Spleen (tissue), 11 donors: ENCODE data around the gene SEC61B. TPM values are rescaled to one million over a fixed set of nuclear protein-coding genes. Genes with fewer than 3 reads are reported as not detected.

ENCODE experiments used
- DNase-seq: peaks from one replicate; pipeline ENCODE4 v3.0.0-alpha.2; 2020
- H3K27ac ChIP-seq, 8 donors: fragments of 200-600 bp; sonication (generic) in 7 of 8; 1 replicate in 4 of 8; 2 replicates in 4 of 8; pipeline versions ENCODE4 v1.5.0 to v1.8.0; 2016 to 2021; ENCODE audit warnings: inconsistent platforms in 4 of 8, mild to moderate bottlenecking in 4 of 8, moderate library complexity in 1 of 8
- H3K27me3 ChIP-seq, 7 donors: fragments of 200-600 bp; sonication (generic) in 6 of 7; replicated peaks in 1 of 7; 1 replicate in 4 of 7; 2 replicates in 3 of 7; pipeline versions ENCODE4 v1.5.0 to v1.8.0; 2016 to 2021; ENCODE audit warnings: inconsistent platforms in 3 of 7, mild to moderate bottlenecking in 1 of 7
- H3K36me3 ChIP-seq, 6 donors: fragments of 200-600 bp; sonication (generic) in 5 of 6; 1 replicate in 4 of 6; 2 replicates in 2 of 6; pipeline versions ENCODE4 v1.5.0 to v1.8.0; 2016 to 2021; ENCODE audit warnings: inconsistent platforms in 2 of 6
- H3K4me1 ChIP-seq, 6 donors: fragments of 200-600 bp; sonication (generic) in 5 of 6; 1 replicate in 3 of 6; 2 replicates in 3 of 6; pipeline versions ENCODE4 v1.5.0 to v1.8.0; 2016 to 2021; ENCODE audit warnings: inconsistent platforms in 3 of 6
- H3K4me3 ChIP-seq, 8 donors: fragments of 200-600 bp; sonication (generic) in 7 of 8; 1 replicate in 4 of 8; 2 replicates in 4 of 8; pipeline versions ENCODE4 v1.5.0 to v1.8.0; 2016 to 2021; ENCODE audit warnings: inconsistent platforms in 4 of 8, mild to moderate bottlenecking in 4 of 8, moderate library complexity in 2 of 8
- H3K9me3 ChIP-seq, 8 donors: fragments of 200-600 bp; sonication (generic) in 7 of 8; 1 replicate in 4 of 8; 2 replicates in 4 of 8; pipeline versions ENCODE4 v1.5.0 to v1.8.0; 2016 to 2021; ENCODE audit warnings: inconsistent platforms in 4 of 8
- CTCF ChIP-seq, 11 experiments: fragments of 200-600 bp in 7 of 11; fragments of 450-650 bp in 4 of 11; sonication (generic) in 4 of 11; IDR thresholded peaks in 8 of 11; conservative IDR thresholded peaks in 3 of 11; 1 replicate in 7 of 11; 2 replicates in 4 of 11; pipeline versions ENCODE4 v1.4.0 to v1.8.0; 2016 to 2021; ENCODE audit warnings: antibody characterized with exemption in 11 of 11, inconsistent platforms in 4 of 11, mild to moderate bottlenecking in 1 of 11
- POLR2A ChIP-seq, 3 donors: fragments of 450-650 bp; IDR thresholded peaks; one replicate each; pipeline ENCODE4 v1.5.1; 2017; ENCODE audit warnings: antibody characterized with exemption in 3 of 3, mild to moderate bottlenecking in 1 of 3
- POLR2AphosphoS5 ChIP-seq, 3 donors: sonication (generic); formaldehyde crosslinking; IDR thresholded peaks; one replicate each; pipeline ENCODE4 v1.5.1; 2017; ENCODE audit warnings: antibody characterized with exemption in 3 of 3
- WGBS, 5 donors: extraction: QIAGEN DNeasy Blood & Tissue Kit in 3 of 5; methylation state at CpG; one replicate each; pipeline versions ENCODE4 v1.1.5 to v1.1.7; 2013 to 2018; 5-methylcytosine and 5-hydroxymethylcytosine counted together
- intact Hi-C: fragments of 100-400 bp; cut with DNase I; formaldehyde crosslinking; loops from one replicate; pipeline ENCODE4 v1.15.0; 2023; ENCODE audit warnings: low total_unique reads
- polyA plus RNA-seq, 3 donors: library from polyadenylated mRNA; stranded (reverse); fragments of 200-250 nt; gene quantifications; one replicate each; pipeline ENCODE4 v1.2.1, GENCODE V29; 2013
- total RNA-seq, 7 donors: library from RNA; depleted of rRNA in 3 of 7; stranded (reverse); fragments of >200 nt in 3 of 7; fragmentation: NEBNext Ultra II Directional in 4 of 7; extraction: Animal tissue kit (Norgen Biotek cat#: 25700) in 4 of 7; gene quantifications; one replicate each; pipeline versions ENCODE4 v1.1.0 to v1.2.1, GENCODE V29; 2016 to 2021
- donor health status: healthy with polysubstance abuse.
- donor health status: DM: no; HTN: no; CAD: no; lungs with moderate emphysema.
- donor health status: DM: no; HTN: no; CAD: no.
- donor health status: Bipolar disorder and iron deficiency.
- donor health status: healthy.
- donor health status: DM: no; HTN: no; CAD: no.
- donor health status: DM: yes; HTN: yes; CAD: no.

The SEC61B gene
- total and polyA plus RNA-seq, 10 donors, result 70.4 to 244 (median 96.8) TPM

DNA sequence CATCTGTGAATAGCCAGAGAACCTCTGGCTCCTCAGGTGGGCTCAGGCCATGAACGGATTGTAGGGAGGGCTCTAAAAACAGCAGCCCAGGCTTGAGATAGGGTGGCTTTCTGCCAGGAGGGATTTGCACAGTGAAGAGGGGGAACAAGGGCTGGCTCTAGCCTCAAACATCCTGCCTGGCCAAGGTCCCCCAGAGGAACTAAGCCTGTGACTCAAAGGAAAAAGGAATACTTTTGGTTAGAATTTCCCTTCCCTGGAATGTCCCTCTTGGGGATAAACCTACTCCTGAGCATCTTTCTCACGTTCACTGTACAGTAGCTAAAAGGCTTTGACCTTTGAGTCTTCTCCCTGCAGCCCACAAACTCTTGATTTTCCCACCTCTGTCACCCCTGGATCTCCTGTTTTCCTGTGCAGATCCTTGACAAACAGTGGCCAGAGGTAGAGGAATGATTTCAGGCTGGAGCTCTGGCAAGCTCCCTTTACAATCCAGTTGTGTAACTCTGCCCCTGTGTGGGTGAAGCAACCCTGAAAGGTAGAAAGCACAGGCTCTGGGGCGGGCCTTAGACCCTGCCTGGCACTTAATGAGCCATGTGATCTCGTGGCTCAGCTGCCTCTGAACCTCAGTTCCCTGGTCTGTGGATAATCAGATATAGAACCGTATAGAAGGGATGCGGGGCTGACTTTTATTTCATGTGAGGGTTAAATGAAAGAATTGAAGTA, 17.4 kb downstream of the SEC61B start:
- H3K36me3 ChIP-seq, result peaks cover 0 to 30% (median 0%) of the 10 kb centered on the region in 6 donors
- intact Hi-C loops, result no loop called here

GRCh38 chr9:99241106-99241505, 19.0 kb downstream of the SEC61B start:
- Histone ChIP-seq H3K4me1 (peaks cover 0 to 24% (median 7%) of the 10 kb centered on the region in 6 donors), H3K36me3 (peaks cover 0 to 27% (median 0%) of the 10 kb centered on the region in 6 donors), H3K27ac (no peak overlapping the region), H3K27me3 (no peaks in the 10 kb centered on the region), H3K4me3 (no peak overlapping the region), H3K9me3 (no peaks in the 10 kb centered on the region)
- TF ChIP-seq POLR2AphosphoS5 (IDR thresholded peaks at IDR 0.05), result no peak
- no peak for TF ChIP-seq POLR2A (IDR thresholded peaks at IDR 0.05)
- DNase-seq, result no peak
- WGBS, 5 donors, result 74 to 92% (median 81%) methylated on average over 7 of the region's 7 CpGs
- intact Hi-C loops, result no loop called here

More for the DNA sequence above, 17.4 kb downstream of the SEC61B start:
- no peak for DNase-seq
- 59 to 74% (median 61%) methylated on average over 6 of the region's 6 CpGs for WGBS, 5 donors
- TF ChIP-seq POLR2A (IDR thresholded peaks at IDR 0.05), result no peak
- TF ChIP-seq CTCF (IDR thresholded peaks at IDR 0.05 in 8 of 11, conservative IDR thresholded peaks at IDR 0.05 in 3 of 11), result no peak
- TF ChIP-seq POLR2AphosphoS5 (IDR thresholded peaks at IDR 0.05), result no peak
- no peaks in the 10 kb centered on the region for H3K27me3 ChIP-seq
- H3K27ac ChIP-seq, result peak overlapping the region in 3 of 8 donors; percentile 1 to 39 (median 21)
- H3K4me3 ChIP-seq, result no peak overlapping the region
- H3K4me1 ChIP-seq, result peaks cover 0 to 28% (median 18%) of the 10 kb centered on the region in 6 donors
- no peaks in the 10 kb centered on the region for H3K9me3 ChIP-seq

DNA sequence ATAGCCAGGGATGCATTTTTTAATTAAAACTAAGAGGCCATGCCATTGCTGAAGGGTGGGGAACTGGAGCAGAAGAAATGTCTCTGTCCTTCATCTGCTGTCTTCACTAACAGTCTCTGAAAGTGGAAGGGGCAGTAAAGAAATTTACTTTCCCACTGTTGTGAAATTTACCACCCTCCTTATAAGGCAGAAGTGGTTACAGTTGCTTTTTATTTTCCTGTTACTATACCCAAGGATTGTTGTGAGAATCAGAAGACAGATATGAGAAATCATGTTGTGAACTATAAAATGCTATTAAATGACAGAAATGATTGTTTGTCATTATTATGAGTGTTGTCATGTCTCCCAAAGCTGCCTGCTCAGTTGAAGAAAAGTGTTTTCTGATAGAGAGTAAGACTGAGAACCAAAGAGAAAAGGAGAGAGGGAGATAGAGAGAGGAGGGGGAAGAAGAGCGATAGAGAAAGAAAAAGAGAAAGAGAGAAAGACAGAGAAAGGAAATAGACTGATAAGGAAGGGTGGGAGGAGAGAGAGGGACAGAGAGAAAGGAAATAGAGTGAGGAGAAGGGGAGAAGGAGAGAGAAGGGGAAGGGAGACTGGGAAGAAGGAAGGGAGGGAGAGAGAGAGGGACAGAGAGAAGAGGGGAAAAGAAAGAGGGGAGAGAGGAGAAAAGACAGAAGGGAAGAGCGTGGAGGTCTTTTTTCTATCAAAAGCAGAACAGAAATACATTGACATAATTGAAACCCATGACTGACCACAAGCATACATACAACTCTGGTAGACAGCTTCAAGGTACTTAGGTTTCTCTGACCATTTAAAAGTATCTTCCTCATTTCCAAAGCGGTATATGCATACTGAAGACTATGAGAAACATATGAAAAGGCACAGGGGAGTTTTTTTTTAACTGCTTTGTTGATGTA, 22.5 kb downstream of the SEC61B start:
- intact Hi-C loops, result no loop called here
- no peak overlapping the region for H3K27ac ChIP-seq
- 39 to 61% (median 43%) methylated on average over 3 of the region's 3 CpGs for WGBS, 5 donors
- H3K4me1 ChIP-seq, result peaks cover 0 to 15% (median 3%) of the 10 kb centered on the region in 6 donors
- H3K9me3 ChIP-seq, result no peaks in the 10 kb centered on the region
- TF ChIP-seq POLR2A (IDR thresholded peaks at IDR 0.05) (no peak), POLR2AphosphoS5 (IDR thresholded peaks at IDR 0.05) (no peak), CTCF (IDR thresholded peaks at IDR 0.05 in 8 of 11, conservative IDR thresholded peaks at IDR 0.05 in 3 of 11) (no peak)
- H3K4me3 ChIP-seq, result no peak overlapping the region
- H3K36me3 ChIP-seq, result peaks cover 0 to 19% (median 0%) of the 10 kb centered on the region in 6 donors
- no peak for DNase-seq
- H3K27me3 ChIP-seq, result no peaks in the 10 kb centered on the region

DNA sequence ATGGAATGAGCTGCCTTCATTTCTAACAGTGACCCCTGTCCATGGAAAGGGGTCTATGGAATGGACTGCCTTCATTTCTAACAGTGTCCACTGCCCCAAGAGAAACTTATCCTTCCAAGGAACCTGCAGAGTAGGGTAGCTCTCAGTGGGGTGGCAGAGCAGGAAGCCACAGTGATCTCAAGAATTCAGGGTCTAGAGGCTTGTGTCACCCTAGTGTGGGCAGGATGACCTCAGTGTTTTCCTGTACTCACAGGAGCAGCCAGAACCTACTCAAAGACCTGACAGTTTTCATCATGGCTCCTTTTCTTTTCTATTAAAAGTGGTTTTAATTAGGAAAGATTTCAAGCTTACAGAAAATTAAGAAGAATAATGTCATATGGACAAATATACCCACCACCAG, 27.5 kb downstream of the SEC61B start:
- no peak overlapping the region for H3K4me3 ChIP-seq
- DNase-seq, result no peak
- no peak for TF ChIP-seq POLR2AphosphoS5 (IDR thresholded peaks at IDR 0.05)

GRCh38 chr9:99251157-99251556, 29.1 kb downstream of the SEC61B start:
- no peaks in the 10 kb centered on the region for H3K36me3 ChIP-seq
- H3K4me3 ChIP-seq, result no peak overlapping the region
- peaks cover 0 to 11% (median 0%) of the 10 kb centered on the region in 6 donors for H3K4me1 ChIP-seq
- no peak overlapping the region for H3K27ac ChIP-seq
- no peak for DNase-seq
- intact Hi-C loops, result no loop called here
- WGBS, 5 donors, result 90 to 97% (median 95%) methylated on average over 4 of the region's 4 CpGs
- TF ChIP-seq POLR2AphosphoS5 (IDR thresholded peaks at IDR 0.05) (no peak), POLR2A (IDR thresholded peaks at IDR 0.05) (no peak), CTCF (IDR thresholded peaks at IDR 0.05 in 8 of 11, conservative IDR thresholded peaks at IDR 0.05 in 3 of 11) (no peak)
- H3K9me3 ChIP-seq, result no peaks in the 10 kb centered on the region
- H3K27me3 ChIP-seq, result no peaks in the 10 kb centered on the region

More for the DNA sequence above, 27.5 kb downstream of the SEC61B start:
- H3K27ac ChIP-seq, result no peak overlapping the region
- H3K9me3 ChIP-seq, result no peaks in the 10 kb centered on the region
- H3K27me3 ChIP-seq, result no peaks in the 10 kb centered on the region
- intact Hi-C loops, result no loop called here
- H3K36me3 ChIP-seq, result no peaks in the 10 kb centered on the region
- peaks cover 0 to 20% (median 0%) of the 10 kb centered on the region in 6 donors for H3K4me1 ChIP-seq
